HG03039 (cell line): Measurements from ENCODE around the gene SLC17A5.
"Not testable (repeated sequence)": the region's sequence is repeated elsewhere in the genome, so short reads cannot be mapped to it uniquely, and the experiment has no call there.

ENCODE experiments used
- ATAC-seq: cut with Tn5 transposase; IDR thresholded peaks from one replicate; pipeline ENCODE4 v1.9.1; 2021; ENCODE audit warnings: mild to moderate bottlenecking, moderate library complexity; ENCODE audit not compliant: unreplicated experiment

SLC17A5 gene, protein sequence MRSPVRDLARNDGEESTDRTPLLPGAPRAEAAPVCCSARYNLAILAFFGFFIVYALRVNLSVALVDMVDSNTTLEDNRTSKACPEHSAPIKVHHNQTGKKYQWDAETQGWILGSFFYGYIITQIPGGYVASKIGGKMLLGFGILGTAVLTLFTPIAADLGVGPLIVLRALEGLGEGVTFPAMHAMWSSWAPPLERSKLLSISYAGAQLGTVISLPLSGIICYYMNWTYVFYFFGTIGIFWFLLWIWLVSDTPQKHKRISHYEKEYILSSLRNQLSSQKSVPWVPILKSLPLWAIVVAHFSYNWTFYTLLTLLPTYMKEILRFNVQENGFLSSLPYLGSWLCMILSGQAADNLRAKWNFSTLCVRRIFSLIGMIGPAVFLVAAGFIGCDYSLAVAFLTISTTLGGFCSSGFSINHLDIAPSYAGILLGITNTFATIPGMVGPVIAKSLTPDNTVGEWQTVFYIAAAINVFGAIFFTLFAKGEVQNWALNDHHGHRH

DNA sequence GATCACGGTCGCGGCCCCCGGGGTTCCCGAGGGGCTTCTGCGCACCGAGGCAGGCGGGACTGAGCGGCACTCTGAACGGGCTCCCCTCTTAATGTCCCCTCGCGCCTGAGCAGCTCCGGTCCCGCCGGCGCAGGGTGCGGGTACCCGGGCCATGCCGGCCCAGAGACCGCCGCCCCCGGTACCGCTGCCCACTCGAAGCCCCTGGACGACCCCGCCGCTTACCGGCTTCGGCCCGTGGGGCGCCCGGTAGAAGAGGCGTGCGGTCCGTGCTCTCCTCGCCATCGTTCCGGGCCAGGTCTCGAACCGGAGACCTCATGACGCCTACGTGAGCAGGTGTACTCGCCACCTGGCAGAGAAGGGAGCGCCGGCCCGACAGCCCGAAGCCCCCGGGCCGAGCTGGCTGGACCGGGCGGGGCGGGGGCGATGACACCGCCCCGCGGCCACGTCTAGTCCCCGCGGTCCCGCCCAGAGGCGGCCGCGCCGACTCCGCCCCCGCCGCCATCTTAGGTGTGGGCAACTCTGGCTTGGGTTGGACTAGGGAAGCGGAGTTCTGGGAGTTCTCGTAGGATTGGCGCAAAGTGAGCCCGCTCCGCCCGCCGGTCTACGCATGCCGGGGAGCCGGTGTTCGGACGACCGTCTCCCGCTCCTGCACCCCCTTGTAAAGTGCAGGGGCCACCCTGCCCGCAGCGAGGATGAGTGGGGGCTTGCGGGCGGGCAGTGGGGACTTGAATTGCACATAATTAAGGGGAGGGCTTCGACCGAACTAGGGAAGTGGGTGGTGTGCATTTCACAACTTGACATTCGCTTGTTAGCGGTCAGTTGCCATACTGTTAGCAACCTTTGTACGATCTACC, at the start of gene SLC17A5:
TSS of gene SLC17A5 (minus strand) at position 422 of the 854 bp plus-strand sequence. CDS start at position 316, 106 bp downstream.
- peak; percentile 91 for ATAC-seq

DNA sequence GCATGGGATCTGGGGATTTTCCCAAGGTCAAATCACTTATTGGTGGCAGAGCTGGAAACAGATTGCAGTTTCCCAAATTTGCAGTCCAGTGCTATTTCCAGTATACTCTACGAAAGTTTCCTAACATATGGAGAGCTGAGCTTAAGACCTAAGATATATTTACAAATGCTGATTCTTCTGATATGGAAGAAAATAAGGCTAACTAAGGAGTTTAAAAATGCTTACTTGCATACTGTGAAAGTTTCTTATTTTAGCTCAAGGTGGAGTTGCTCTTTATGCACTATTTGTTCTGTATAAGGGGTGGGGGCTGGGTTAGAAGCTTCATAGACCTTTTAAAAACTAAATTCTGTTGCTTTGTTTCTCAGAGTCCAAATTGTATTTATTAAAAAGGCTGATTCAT, 49.7 kb upstream of the SLC17A5 start:
- no peak for ATAC-seq

DNA sequence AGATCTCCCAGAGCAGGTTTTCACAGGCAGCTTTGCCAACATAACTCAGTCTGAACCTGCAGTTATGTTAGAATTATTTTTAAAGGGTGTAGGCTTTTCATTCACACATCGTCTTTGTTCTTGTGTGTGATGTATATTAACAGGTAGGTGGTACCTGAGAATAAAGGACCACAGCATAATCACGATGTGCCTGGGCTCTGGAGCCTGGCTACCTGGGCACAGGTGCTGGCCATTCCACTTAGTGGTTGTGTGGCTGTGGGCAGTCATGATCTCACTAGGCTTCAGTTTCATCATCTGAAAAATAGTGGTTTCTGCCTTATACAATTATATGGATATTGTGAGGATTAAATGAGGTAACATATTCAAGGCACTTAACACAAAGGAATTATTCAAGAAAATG, 48.7 kb upstream of the SLC17A5 start:
- ATAC-seq: no peak

DNA sequence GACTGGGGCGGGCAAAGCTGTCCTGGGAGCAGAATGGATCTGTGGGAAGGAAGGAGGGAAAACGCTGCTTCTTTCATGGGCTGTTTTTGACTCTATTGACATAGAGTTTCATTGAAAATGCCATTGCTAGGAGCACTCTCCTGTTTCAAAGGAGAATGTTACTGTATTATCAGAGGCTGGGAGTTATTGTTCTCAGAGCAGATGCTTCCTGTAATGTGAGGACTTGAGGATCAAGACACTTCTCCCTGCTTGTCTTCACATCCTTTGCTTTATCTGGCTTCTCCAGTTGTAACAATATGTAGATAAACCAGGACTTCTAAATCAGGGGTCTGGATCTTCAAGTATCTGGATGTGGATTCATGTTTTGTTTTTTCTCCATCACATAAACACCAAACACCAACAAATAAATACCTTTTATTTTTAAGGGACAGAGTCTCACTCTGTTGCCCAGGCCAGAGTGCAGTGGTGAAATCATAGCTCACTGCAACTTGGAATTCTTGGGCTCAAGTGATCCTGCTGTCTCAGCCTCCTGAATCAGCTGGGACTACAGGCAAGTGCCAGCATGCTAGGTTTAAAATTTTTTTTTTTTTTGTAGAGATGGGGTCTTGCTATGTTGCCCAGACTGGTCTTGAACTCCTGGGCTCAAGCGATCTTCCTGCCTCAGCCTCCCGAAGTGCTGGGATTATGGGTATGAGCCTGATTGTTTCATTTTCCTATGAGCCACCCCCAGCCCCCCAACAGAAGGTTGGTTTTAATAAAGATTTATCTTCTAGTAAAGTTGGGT, 46.1 kb upstream of the SLC17A5 start:
- no peak for ATAC-seq

DNA sequence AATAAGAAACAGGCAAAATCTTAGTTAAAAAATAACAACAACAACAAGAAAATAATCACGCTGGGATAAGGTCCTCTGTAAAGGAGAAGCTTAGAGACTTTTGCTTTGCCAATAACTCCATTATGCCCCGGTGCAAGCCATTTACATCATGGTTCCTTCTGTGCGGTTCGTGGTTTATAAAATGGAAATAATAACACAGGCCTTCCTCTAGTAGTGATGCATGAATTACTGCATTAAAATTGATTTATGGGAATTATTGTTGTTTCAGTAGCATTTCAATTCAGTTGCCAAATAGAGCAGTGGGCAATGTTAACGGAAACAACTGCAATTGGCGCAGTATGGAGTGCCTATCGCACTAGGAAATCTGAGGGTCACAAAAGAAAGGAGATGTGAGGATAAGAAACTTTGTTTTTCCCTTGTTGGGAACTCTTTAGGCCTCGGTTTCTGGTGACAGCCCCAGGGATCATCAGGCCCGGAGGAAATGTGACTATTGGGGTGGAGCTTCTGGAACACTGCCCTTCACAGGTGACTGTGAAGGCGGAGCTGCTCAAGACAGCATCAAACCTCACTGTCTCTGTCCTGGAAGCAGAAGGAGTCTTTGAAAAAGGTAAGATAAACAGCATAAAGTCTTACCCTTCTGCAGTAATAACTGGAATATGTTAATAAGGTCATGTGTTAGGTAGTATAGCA, 43.3 kb upstream of the SLC17A5 start:
- ATAC-seq: no peak

DNA sequence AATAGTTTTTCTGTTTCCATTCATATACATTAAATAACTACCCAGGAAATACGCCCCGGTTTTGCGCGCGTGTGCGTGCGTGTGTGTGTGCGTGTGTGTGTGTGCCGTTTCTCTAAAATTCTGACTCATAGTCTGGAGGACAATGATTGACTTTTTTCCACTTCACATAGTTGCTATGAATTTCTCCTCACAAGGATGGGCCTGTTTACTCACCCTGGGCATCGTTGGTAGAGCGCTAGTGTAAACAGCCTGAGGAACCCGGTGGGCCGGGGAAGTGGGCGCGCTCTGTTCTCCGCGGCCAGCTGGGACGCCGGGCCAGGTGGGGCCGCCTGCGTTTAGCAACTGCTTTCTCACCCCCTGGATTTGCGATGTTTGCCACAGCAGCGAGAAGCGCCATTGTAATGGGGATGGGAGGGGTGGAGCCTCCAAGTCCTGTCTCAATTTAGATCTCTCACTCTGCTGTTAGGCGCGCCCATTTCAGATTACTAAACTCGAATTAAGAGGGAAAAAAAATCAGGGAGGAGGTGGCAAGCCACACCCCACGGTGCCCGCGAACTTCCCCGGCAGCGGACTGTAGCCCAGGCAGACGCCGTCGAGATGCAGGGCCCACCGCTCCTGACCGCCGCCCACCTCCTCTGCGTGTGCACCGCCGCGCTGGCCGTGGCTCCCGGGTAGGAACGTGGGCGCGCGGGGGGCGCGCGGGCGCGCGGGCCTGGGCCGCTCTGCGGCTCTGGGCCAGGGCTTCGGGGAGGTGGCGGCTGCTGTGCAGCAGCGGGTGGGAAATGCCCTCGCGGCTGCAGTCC, 42.0 kb upstream of the SLC17A5 start, which contains the start of gene CD109:
TSS of gene CD109 (plus strand) at position 585 of the 803 bp plus-strand sequence. CDS start at position 598, 13 bp downstream.
- peak; percentile 50 for ATAC-seq

DNA sequence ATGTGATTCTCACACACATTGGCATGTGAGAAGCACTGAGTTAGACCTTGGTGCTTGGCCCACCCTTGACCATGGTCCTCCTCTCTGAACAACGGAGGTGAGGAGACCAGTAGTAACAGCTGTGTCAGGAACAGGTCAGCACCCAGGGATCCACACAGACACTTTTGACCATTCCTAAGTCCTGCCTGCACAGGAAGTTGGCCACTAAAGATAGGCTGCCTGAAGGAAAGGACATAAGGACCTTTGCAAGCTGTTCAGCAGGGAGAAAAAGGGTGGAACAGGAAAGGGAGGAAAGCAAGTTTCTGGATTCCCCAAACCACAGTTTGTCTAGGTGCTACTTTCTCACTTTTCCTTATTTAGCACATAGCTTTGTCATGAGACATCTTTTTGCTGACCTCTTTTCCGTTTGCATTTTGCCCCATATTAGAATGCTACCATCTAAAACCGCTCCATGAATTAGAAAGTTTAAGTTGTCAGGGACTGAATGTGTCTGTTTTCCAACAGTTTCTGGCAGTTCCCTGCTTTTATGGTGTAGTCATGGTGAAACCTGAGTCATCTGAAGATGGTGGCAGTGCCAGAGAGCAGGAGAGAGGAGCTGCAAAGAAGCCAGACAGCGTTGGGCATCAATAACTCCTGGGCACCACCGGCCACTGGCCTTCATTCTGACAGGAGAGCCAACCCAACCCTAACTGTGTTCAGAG, 41.1 kb upstream of the SLC17A5 start:
- no peak for ATAC-seq

DNA sequence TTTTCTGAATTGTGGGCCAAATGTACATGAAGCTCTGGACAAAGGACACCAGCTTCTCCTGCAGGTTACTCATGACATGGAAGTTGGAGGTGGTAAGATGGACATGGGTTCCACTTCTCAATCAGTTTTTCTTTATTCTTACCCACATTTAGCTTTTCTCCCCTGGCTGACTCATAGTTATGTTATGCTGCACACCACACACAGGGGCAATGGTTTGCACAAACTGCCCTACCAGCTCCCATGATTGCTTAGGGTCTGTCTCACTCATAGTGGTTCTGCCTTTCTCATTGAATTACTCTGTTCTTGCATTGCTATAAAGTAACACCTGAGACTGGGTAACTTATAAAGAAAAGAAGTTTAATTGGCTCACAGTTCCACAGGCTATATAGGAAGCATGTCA, 37.7 kb upstream of the SLC17A5 start:
- ATAC-seq: no peak

DNA sequence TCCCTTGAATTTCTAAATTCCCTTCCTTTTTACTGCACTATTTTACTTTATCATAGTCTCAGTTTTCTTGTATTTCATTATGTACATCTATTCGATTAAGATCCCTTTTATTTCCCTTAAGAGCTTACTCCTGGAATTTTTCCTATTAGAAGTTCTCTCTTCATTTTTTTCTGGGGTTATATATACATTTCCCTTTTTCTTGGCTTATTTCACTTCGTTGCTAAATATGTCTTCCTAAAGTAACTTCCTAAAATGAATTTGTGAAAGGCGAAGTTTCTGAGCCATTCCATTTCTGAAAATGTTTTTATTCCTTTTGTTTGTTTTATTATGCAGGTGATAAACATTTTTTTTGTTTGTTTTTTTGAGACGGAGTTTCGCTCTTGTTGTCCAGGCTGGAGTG, 36.3 kb upstream of the SLC17A5 start:
- no peak for ATAC-seq

DNA sequence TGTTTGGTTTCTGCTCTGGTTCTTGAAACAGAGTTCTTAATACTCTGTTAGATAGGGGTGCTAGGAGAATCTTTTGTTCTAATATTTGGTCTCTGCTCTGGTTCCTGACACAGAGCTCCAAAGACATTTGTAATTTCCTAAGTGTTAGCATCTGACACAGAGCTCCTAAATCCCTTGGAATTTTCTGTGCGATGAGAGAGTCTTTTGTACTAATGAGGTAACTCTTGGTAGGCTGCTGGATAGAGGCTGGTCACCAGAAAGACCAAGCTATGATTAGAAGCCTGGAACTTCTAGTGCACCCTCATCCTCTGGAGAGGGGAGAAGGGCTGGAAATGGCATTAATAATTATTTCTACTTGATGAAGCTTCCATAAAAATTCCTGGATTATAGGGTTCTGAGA, 34.6 kb upstream of the SLC17A5 start:
- no peak for ATAC-seq

DNA sequence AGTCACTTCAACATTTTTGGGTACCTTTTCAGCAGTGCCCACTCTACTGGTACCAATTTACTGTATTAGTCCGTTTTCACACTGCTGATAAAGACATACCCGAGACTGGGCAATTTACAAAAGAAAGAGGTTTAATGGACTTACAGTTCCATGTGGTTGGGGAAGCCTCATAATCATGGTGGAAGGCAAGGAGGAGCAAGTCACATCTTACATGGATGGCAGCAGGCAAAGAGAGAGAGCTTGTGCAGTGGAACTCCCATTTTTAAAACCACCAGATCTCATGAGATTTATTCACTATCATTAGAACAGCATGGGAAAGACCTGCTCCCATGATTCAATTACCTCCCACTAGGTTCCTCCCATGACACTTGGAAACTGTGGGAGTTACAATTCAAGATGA, 29.8 kb upstream of the SLC17A5 start:
- not testable (repeated sequence) for ATAC-seq

DNA sequence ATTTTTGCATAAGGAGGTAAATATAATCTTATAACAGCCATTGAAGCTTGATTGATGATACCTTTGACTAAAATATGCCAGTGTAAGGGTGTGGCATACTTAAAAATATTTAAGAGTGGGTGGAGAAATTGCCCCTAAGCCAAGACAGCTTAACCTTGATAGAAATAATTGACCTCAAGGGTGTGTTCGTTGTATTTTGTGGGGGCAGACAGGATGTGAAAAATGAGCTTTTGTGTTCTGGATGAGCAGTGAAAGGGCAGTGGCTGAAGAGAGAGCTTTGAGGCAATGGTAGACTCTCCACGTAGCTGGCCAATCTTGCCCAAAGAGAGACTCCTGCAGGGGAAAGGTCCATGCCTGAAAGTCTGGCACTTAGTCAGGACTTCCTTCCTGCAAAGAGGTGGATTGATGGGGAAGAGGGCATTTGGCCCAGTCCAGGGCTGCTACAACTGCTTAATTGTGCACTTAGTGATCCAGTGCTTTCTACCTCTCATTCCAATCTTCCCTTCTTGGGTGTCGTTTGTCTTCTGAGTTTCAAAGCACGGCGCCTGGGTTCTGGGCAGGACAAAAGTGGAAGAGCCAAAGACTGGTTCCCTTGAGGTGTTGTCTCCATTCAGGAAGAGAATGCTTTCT, 26.6 kb upstream of the SLC17A5 start:
- no peak for ATAC-seq

DNA sequence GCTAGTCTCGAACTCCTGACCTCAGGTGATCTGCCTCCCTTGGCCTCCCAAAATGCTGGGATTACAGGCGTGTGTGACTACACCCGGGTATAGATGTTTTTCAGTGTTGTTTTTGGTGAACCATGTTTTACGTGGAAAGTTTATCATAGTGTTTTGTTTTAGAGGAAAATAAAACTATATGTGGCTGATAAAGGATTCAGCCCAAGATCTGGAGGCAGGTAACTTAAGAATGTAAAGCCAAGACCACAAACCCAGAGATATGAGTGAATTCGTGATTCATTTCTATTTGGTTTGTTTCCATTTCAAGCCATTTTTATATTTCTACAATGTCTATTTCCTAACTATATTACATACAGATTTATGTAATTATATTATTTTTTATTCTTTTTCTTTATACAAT, 26.1 kb upstream of the SLC17A5 start:
- ATAC-seq: not testable (repeated sequence)

DNA sequence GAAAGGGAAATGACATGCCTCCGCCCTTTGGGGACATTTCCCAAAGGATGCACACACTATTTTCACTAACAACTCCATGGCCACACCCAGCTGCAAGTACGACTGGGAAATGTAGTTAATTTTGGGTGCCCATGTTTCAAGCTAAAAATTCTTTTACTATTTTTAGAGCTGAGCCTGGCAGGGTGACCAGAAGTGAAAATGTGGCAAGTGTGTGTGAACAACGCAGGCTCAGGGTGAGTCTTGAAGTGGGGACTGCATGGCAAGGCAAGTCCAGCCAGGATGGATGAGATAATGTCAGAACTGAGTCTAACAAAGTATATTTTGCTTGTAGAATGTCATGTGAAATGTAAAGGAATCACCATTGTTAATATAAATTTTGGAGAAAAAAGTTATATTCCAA, 25.2 kb upstream of the SLC17A5 start:
- ATAC-seq: no peak

DNA sequence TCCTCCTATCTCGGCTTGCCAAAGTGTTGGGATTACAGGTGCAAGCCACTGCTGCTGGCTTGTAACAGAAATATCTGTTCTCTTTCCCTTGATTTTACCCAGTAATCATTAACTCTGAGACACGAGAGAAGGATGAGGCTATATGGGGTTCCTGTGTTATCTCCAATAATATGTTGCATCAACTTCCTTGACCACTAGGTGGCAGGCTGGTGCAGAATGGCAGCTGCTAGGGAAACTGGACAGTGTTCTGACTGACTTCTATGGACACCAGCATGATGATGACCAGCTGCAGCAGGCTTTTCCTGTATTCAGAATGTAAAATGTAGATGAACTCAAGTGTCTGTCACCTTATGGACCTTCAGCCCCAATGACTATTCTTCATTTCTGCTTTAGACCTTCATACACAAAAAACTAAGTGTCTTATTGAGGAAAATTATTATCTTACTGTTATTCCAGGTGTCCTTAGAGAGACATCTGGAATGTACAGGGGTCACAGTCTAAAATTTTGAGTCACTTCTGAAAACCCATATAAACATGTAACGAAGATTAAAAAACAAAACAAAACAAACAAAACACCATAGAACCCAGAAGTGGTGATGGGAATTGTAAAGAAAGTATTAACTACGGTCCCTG, 21.8 kb upstream of the SLC17A5 start:
- ATAC-seq: peak; percentile 71

DNA sequence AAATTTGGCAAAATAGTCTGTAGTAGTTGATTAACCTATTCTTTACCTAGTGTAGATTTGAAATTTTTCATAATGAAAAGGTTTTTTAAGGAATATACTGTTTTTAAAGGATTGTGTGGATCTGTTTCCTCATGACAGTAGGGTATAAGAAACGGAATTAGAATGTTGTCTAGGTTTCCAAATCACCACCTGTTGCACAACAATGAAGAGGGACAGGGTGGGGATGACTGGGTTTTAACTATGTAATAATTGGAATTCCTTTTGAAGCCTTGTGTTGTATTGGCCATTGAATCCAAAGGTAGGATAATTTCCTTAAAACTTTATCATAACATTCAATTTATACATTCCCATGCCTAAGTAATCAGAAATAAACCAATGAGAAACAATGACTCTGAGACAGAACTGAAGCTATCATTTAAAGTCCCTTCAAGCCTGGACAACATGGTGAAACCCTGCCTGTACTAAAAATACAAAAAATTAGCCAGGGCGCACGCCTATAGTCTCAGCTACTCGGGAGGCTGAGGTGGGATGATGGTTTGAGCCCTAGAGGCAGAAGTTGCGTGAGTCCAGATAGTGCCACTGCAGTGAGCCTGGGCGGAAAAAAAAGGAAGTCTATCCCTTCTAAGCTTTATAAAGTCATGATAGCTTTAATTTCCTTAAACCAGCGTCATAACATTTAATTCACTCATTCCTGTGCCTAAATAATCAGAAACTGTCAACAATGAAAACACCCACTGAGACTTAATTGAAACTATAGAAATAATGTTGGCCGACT, 18.3 kb upstream of the SLC17A5 start:
- ATAC-seq: no peak

DNA sequence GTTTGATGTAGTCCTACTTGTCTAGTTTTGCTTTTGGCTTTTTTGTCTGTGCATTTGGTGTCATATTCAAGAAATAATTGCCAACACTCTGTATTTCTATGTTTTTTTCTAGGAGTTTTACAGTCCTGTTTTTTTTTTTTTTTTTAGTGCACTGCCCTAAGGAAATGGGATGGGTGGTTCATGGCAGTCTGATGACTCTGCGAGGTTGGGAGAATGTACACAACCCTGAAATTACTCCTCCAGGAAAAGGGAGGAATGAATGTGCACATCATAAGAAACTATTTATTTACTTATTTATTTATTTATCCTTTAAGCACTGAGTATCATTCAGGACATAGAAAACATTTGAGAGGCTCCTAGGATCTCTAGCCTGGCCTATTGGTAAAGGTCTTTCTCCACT, 15.2 kb upstream of the SLC17A5 start:
- no peak for ATAC-seq
